ENCODE measurements around the gene NLE1. TPM values are rescaled to one million over a fixed set of nuclear protein-coding genes. Genes with fewer than 3 reads are reported as not detected.

Gene NLE1
- total and polyA plus RNA-seq, 2 experiments from 2014 or later: 3.9 to 12.7 TPM

DNA sequence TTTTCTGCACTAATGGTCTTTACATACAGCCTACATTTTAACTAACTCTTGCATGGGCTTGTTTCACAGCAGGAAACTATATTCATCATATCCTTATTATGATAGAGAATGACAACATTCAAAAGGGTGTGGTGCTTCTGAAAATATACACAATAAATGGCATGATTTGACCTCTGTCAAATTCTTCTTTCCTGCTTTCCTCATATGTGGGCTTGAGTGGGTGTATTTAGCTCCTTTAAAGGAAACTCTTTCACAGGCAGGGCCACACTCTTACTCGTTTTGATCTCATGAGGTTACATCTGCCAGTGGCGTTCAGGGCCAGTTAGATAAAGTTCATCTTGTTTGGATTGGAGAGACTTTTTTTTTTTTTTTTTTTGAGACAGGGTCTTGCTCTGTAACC lies 46.0 kb upstream of the NLE1 start:
- Histone ChIP-seq H3K27me3 (peaks cover 4% of the 10 kb centered on the region), H2AFZ (no peak overlapping the region), H3K9me2 (replicated peaks; ENCODE audit: insufficient read depth) (no peaks in the 10 kb centered on the region), H3K4me3 (no peak overlapping the region), H3K79me2 (no peaks in the 10 kb centered on the region), H4K20me1 (ENCODE audit: insufficient read depth, poor library complexity, severe bottlenecking) (no peaks in the 10 kb centered on the region), H3K27ac (no peak overlapping the region), H3K9me3 (ENCODE audit: low read depth) (no peaks in the 10 kb centered on the region), H3K4me2 (no peak overlapping the region), H3K36me3 (replicated peaks; ENCODE audit: insufficient read depth, low read depth) (no peaks in the 10 kb centered on the region), H3K4me1 (ENCODE audit: insufficient read depth) (no peaks in the 10 kb centered on the region)
- TF ChIP-seq, protein P1, sequence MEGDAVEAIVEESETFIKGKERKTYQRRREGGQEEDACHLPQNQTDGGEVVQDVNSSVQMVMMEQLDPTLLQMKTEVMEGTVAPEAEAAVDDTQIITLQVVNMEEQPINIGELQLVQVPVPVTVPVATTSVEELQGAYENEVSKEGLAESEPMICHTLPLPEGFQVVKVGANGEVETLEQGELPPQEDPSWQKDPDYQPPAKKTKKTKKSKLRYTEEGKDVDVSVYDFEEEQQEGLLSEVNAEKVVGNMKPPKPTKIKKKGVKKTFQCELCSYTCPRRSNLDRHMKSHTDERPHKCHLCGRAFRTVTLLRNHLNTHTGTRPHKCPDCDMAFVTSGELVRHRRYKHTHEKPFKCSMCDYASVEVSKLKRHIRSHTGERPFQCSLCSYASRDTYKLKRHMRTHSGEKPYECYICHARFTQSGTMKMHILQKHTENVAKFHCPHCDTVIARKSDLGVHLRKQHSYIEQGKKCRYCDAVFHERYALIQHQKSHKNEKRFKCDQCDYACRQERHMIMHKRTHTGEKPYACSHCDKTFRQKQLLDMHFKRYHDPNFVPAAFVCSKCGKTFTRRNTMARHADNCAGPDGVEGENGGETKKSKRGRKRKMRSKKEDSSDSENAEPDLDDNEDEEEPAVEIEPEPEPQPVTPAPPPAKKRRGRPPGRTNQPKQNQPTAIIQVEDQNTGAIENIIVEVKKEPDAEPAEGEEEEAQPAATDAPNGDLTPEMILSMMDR (IDR thresholded peaks at IDR 0.05; ENCODE audit: poor library complexity): no peak
- TF ChIP-seq EZH2phosphoT487 (IDR thresholded peaks at IDR 0.05; ENCODE audit: low read depth, severe bottlenecking, unreplicated experiment) (no peak), EZH2 (IDR thresholded peaks at IDR 0.05; ENCODE audit: borderline replicate concordance) (no peak)
- 80% methylated on average over 2 of the region's 2 CpGs for WGBS (ENCODE audit: low lambda C conversion rate, missing lambda C conversion rate)
- no peak for DNase-seq (ENCODE audit: low spot score)

DNA sequence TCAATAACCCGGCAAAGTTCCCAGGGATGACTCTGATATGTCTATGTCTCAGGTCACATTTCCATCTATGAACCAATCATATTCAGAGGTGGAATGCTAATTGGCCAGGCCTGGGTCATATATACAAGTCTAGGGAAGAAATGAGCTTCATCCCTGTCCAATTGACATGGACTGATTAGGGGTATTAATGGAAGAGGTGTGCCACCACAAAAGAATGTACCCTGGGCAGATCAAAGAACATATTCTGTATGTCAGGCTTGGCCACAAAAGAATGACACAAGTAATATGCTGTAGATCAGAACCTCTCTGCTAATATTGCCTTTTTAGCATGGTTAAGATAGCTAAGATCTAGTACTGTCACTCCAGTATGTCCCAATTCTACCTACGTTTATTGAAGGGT lies 45.4 kb upstream of the NLE1 start:
- Histone ChIP-seq H3K27me3 (peaks cover 4% of the 10 kb centered on the region), H3K4me1 (ENCODE audit: insufficient read depth) (no peaks in the 10 kb centered on the region), H3K4me3 (no peak overlapping the region), H3K4me2 (no peak overlapping the region), H2AFZ (no peak overlapping the region), H3K27ac (no peak overlapping the region), H3K9me2 (replicated peaks; ENCODE audit: insufficient read depth) (no peaks in the 10 kb centered on the region), H3K36me3 (replicated peaks; ENCODE audit: insufficient read depth, low read depth) (no peaks in the 10 kb centered on the region), H3K9me3 (ENCODE audit: low read depth) (no peaks in the 10 kb centered on the region), H4K20me1 (ENCODE audit: insufficient read depth, poor library complexity, severe bottlenecking) (no peaks in the 10 kb centered on the region), H3K79me2 (no peaks in the 10 kb centered on the region)
- DNase-seq (ENCODE audit: low spot score): no peak
- TF ChIP-seq EZH2 (IDR thresholded peaks at IDR 0.05; ENCODE audit: borderline replicate concordance): no peak
- no peak for TF ChIP-seq EZH2phosphoT487 (IDR thresholded peaks at IDR 0.05; ENCODE audit: low read depth, severe bottlenecking, unreplicated experiment)
- TF ChIP-seq, protein P1 (IDR thresholded peaks at IDR 0.05; ENCODE audit: poor library complexity): no peak
- 81% methylated on average over 2 of the region's 2 CpGs for WGBS (ENCODE audit: low lambda C conversion rate, missing lambda C conversion rate)

DNA sequence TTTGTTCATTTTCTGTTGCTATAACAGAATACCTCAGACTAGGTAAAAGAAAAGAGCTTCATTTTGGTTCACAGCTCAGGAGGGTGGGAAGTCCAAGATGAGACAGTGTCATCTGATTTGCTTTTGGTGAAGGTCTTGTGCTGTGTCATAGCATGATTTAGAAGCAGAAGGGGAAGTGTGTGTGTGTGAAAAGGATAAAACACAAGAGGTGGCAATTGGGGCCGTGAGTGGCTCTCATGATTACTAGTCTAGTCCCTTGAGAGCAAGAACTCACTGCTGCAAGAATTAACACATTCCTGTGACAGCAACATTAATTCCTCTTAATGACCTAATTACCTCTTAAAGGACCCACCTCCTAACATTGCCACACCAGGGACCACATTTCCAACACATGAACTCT lies 43.7 kb upstream of the NLE1 start:
- DNase-seq (ENCODE audit: low spot score): no peak
- H3K4me3 ChIP-seq: no peak overlapping the region
- H3K9me3 ChIP-seq (ENCODE audit: low read depth): no peaks in the 10 kb centered on the region
- no peaks in the 10 kb centered on the region for H3K4me1 ChIP-seq (ENCODE audit: insufficient read depth)
- peaks cover 4% of the 10 kb centered on the region for H3K27me3 ChIP-seq
- no peaks in the 10 kb centered on the region for H4K20me1 ChIP-seq (ENCODE audit: insufficient read depth, poor library complexity, severe bottlenecking)
- no peaks in the 10 kb centered on the region for H3K9me2 ChIP-seq (replicated peaks; ENCODE audit: insufficient read depth)
- H2AFZ ChIP-seq: no peak overlapping the region
- WGBS (ENCODE audit: low lambda C conversion rate, missing lambda C conversion rate): 82% methylated on average over 1 of the region's 1 CpG
- no peaks in the 10 kb centered on the region for H3K79me2 ChIP-seq
- TF ChIP-seq EZH2 (IDR thresholded peaks at IDR 0.05; ENCODE audit: borderline replicate concordance) (no peak), EZH2phosphoT487 (IDR thresholded peaks at IDR 0.05; ENCODE audit: low read depth, severe bottlenecking, unreplicated experiment) (no peak)
- TF ChIP-seq, protein P1 (IDR thresholded peaks at IDR 0.05; ENCODE audit: poor library complexity): no peak
- H3K36me3 ChIP-seq (replicated peaks; ENCODE audit: insufficient read depth, low read depth): no peaks in the 10 kb centered on the region
- no peak overlapping the region for H3K4me2 ChIP-seq
- no peak overlapping the region for H3K27ac ChIP-seq

DNA sequence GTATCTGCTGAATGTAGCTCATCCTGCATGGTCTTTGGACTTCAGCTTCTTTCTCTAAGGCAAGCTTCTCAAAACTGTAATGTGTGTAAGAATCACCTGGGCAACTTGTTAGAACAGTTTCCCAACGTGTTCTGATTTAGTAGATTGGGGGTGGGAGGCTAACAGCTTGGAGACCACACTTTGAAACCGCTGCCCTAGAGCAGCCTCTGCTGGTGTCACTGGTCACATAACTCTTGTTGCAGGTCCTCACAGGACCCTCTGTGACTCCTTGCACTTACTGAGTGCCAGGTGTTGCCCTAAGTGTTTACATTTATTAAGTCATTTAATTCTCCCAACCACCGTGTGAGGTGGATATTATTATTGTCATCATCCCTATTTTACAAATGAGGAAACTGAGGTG lies 42.2 kb upstream of the NLE1 start:
- no peak overlapping the region for H3K4me3 ChIP-seq
- no peaks in the 10 kb centered on the region for H4K20me1 ChIP-seq (ENCODE audit: insufficient read depth, poor library complexity, severe bottlenecking)
- H3K9me3 ChIP-seq (ENCODE audit: low read depth): no peaks in the 10 kb centered on the region
- H3K4me1 ChIP-seq (ENCODE audit: insufficient read depth): no peaks in the 10 kb centered on the region
- 52% methylated on average over 3 of the region's 3 CpGs for WGBS (ENCODE audit: low lambda C conversion rate, missing lambda C conversion rate)
- no peaks in the 10 kb centered on the region for H3K36me3 ChIP-seq (replicated peaks; ENCODE audit: insufficient read depth, low read depth)
- H3K4me2 ChIP-seq: no peak overlapping the region
- DNase-seq (ENCODE audit: low spot score): no peak
- H3K27me3 ChIP-seq: peaks cover 4% of the 10 kb centered on the region
- H2AFZ ChIP-seq: no peak overlapping the region
- TF ChIP-seq, protein P1 (IDR thresholded peaks at IDR 0.05; ENCODE audit: poor library complexity): no peak
- TF ChIP-seq EZH2phosphoT487 (IDR thresholded peaks at IDR 0.05; ENCODE audit: low read depth, severe bottlenecking, unreplicated experiment) (no peak), EZH2 (IDR thresholded peaks at IDR 0.05; ENCODE audit: borderline replicate concordance) (no peak)
- no peak overlapping the region for H3K27ac ChIP-seq
- H3K9me2 ChIP-seq (replicated peaks; ENCODE audit: insufficient read depth): no peaks in the 10 kb centered on the region
- no peaks in the 10 kb centered on the region for H3K79me2 ChIP-seq
